ENCODE results near the gene VTI1A.

The VTI1A gene

GRCh38 chr10:112805701-112806100 lies 358.7 kb downstream of the VTI1A start:
- TF ChIP-seq CTCF (IDR thresholded peaks at IDR 0.05; ENCODE audit: insufficient read depth, missing control alignments): no peak
- FAIRE-seq: no peak
- no peak for DNase-seq (ENCODE audit: insufficient read length, low spot score)

- FAIRE-seq (no peak), DNase-seq (ENCODE audit: insufficient read length, low spot score) (no peak)
- no peak for TF ChIP-seq CTCF (IDR thresholded peaks at IDR 0.05; ENCODE audit: insufficient read depth, missing control alignments)
Measured at GRCh38 chr10:112807013-112807412, 360.0 kb downstream of the VTI1A start.

GRCh38 chr10:112809736-112810135 lies 362.7 kb downstream of the VTI1A start:
- FAIRE-seq (no peak), DNase-seq (ENCODE audit: insufficient read length, low spot score) (no peak)

GRCh38 chr10:112810711-112811151 lies 363.7 kb downstream of the VTI1A start:
- DNase-seq (ENCODE audit: insufficient read length, low spot score) (no peak), FAIRE-seq (no peak)
- TF ChIP-seq CTCF (IDR thresholded peaks at IDR 0.05; ENCODE audit: insufficient read depth, missing control alignments): no peak

More at GRCh38 chr10:112809736-112810135, 362.7 kb downstream of the VTI1A start:
- no peak for TF ChIP-seq CTCF (IDR thresholded peaks at IDR 0.05; ENCODE audit: insufficient read depth, missing control alignments)

- FAIRE-seq (no peak), DNase-seq (ENCODE audit: insufficient read length, low spot score) (no peak)
- no peak for TF ChIP-seq CTCF (IDR thresholded peaks at IDR 0.05; ENCODE audit: insufficient read depth, missing control alignments)
Measured at GRCh38 chr10:112811741-112812551, 364.9 kb downstream of the VTI1A start.

- no peak for FAIRE-seq
- TF ChIP-seq CTCF (IDR thresholded peaks at IDR 0.05; ENCODE audit: insufficient read depth, missing control alignments): no peak
- no peak for DNase-seq (ENCODE audit: insufficient read length, low spot score)
Measured at GRCh38 chr10:112812586-112812985, 365.6 kb downstream of the VTI1A start.
